Ishikawa (cell line): ENCODE measurements around the gene HOXB6.

Source experiments
- CEBPB ChIP-seq: IDR thresholded peaks from 2 replicates; pipeline ENCODE4 v1.6.1; 2012
- CREB1 ChIP-seq: IDR thresholded peaks from 2 replicates; pipeline ENCODE4 v1.6.1; 2012; ENCODE audit warnings: low read depth
- MAX ChIP-seq: IDR thresholded peaks from 2 replicates; pipeline ENCODE4 v1.6.1; 2012
- RAD21 ChIP-seq: IDR thresholded peaks from 2 replicates; pipeline ENCODE4 v1.6.1; 2012; ENCODE audit warnings: low read depth
- REST ChIP-seq: IDR thresholded peaks from 2 replicates; pipeline ENCODE4 v1.6.1; 2012; ENCODE audit warnings: low read depth, mild to moderate bottlenecking
- YY1 ChIP-seq: IDR thresholded peaks from 2 replicates; pipeline ENCODE4 v1.6.1; 2012; ENCODE audit warnings: low read depth

- TF ChIP-seq REST (no peak), CREB1 (no peak), CEBPB (no peak), MAX (no peak), YY1 (no peak), RAD21 (no peak)
Observed at GRCh38 chr17:48574505-48575065, 30.2 kb downstream of the HOXB6 start.
